HG03520 (cell line): Measurements from ENCODE around the gene FARP1.

Experiments
- ATAC-seq: cut with Tn5 transposase; IDR thresholded peaks from one replicate; pipeline ENCODE4 v1.9.1; 2021; ENCODE audit warnings: mild to moderate bottlenecking, moderate library complexity; ENCODE audit not compliant: unreplicated experiment

The FARP1 gene

GRCh38 chr13:98438246-98439125 lies 295.6 kb downstream of the FARP1 start:
- no peak for ATAC-seq

GRCh38 chr13:98439126-98439828 lies 296.4 kb downstream of the FARP1 start:
- no peak for ATAC-seq

GRCh38 chr13:98439896-98440295 lies 297.0 kb downstream of the FARP1 start:
- ATAC-seq, result no peak

- ATAC-seq, result no peak
Measured at GRCh38 chr13:98440390-98441055, 297.6 kb downstream of the FARP1 start.

GRCh38 chr13:98441056-98441676 lies 298.3 kb downstream of the FARP1 start:
- no peak for ATAC-seq

GRCh38 chr13:98442391-98443230 lies 299.7 kb downstream of the FARP1 start:
- no peak for ATAC-seq

GRCh38 chr13:98443329-98443728 lies 300.4 kb downstream of the FARP1 start:
- ATAC-seq, result no peak

- ATAC-seq, result no peak
Measured at GRCh38 chr13:98443800-98444325, 301.0 kb downstream of the FARP1 start.

- ATAC-seq, result no peak
Measured at GRCh38 chr13:98444381-98444780, 301.5 kb downstream of the FARP1 start.

- ATAC-seq, result peak; percentile 87
Measured at GRCh38 chr13:98445340-98446233, 302.7 kb downstream of the FARP1 start.

- ATAC-seq, result no peak
Measured at GRCh38 chr13:98446234-98446621, 303.3 kb downstream of the FARP1 start.

- ATAC-seq, result no peak
Measured at GRCh38 chr13:98447130-98447529, 304.2 kb downstream of the FARP1 start.

- ATAC-seq, result no peak
Measured at GRCh38 chr13:98447881-98448641, 305.2 kb downstream of the FARP1 start.

GRCh38 chr13:98448642-98448928 lies 305.7 kb downstream of the FARP1 start:
- no peak for ATAC-seq

GRCh38 chr13:98449273-98449672 lies 306.4 kb downstream of the FARP1 start:
- ATAC-seq, result no peak

GRCh38 chr13:98450026-98450425 lies 307.1 kb downstream of the FARP1 start:
- ATAC-seq, result no peak

- no peak for ATAC-seq
Measured at GRCh38 chr13:98450539-98451111, 307.7 kb downstream of the FARP1 start.
